ENCODE data around the gene TEX53. TPM values are rescaled to one million over a fixed set of nuclear protein-coding genes. Genes with fewer than 3 reads are reported as not detected.

The TEX53 gene
- total and polyA plus RNA-seq, 4 donors, result not detected

- no peak overlapping the region for H3K27ac ChIP-seq (ENCODE audit: low read depth in 1 of 2, low read length in 1 of 2)
- peaks cover 0 to 36% (median 29%) of the 10 kb centered on the region in 4 donors for H3K36me3 ChIP-seq (ENCODE audit: control insufficient read depth in 4 of 4, insufficient read depth in 4 of 4, low read length in 4 of 4)
- no peaks in the 10 kb centered on the region for H3K4me1 ChIP-seq (ENCODE audit: control insufficient read depth in 5 of 5, insufficient read depth in 5 of 5, low read length in 5 of 5)
- ATAC-seq (ENCODE audit: insufficient read depth, low FRiP score), result no peak
- TF ChIP-seq CTCF (IDR thresholded peaks at IDR 0.05; ENCODE audit: control extremely low read depth, extremely low read depth), result no peak
- WGBS, 2 donors, result 91 to 94% methylated on average over 11 of the region's 11 CpGs
- no peak for DNase-seq
- H3K4me3 ChIP-seq, result no peak overlapping the region
- no peak overlapping the region for H3K9ac ChIP-seq (ENCODE audit: insufficient read depth in 1 of 2, low read length in 2 of 2)
- no peaks in the 10 kb centered on the region for H3K27me3 ChIP-seq (ENCODE audit: control insufficient read depth in 3 of 3, insufficient read depth in 3 of 3, low read length in 2 of 3)
- peaks cover 0 to 2% (median 0%) of the 10 kb centered on the region in 4 donors for H3K9me3 ChIP-seq (ENCODE audit: control insufficient read depth in 4 of 4, insufficient read depth in 3 of 4, low read length in 3 of 4)
These were observed 24.0 kb downstream of the TEX53 start for GRCh38 chr9:114633438-114634089.

GRCh38 chr9:114631166-114631565 is 26.4 kb downstream of the TEX53 start:
- Histone ChIP-seq H3K36me3 (ENCODE audit: control insufficient read depth in 4 of 4, insufficient read depth in 4 of 4, low read length in 4 of 4) (peaks cover 0 to 50% (median 43%) of the 10 kb centered on the region in 4 donors), H3K4me1 (ENCODE audit: control insufficient read depth in 5 of 5, insufficient read depth in 5 of 5, low read length in 5 of 5) (no peaks in the 10 kb centered on the region), H3K4me3 (no peak overlapping the region), H3K27me3 (ENCODE audit: control insufficient read depth in 3 of 3, insufficient read depth in 3 of 3, low read length in 2 of 3) (no peaks in the 10 kb centered on the region), H3K9ac (ENCODE audit: insufficient read depth in 1 of 2, low read length in 2 of 2) (no peak overlapping the region), H3K27ac (ENCODE audit: low read depth in 1 of 2, low read length in 1 of 2) (no peak overlapping the region), H3K9me3 (ENCODE audit: control insufficient read depth in 4 of 4, insufficient read depth in 3 of 4, low read length in 3 of 4) (peaks cover 0 to 3% (median 0%) of the 10 kb centered on the region in 4 donors)
- 0 to 42% methylated on average over 2 of the region's 2 CpGs for WGBS, 2 donors
- TF ChIP-seq CTCF (IDR thresholded peaks at IDR 0.05; ENCODE audit: control extremely low read depth, extremely low read depth), result no peak
- ATAC-seq (ENCODE audit: insufficient read depth, low FRiP score) (no peak), DNase-seq (no peak)

GRCh38 chr9:114629563-114630090 is 28.0 kb downstream of the TEX53 start:
- H3K9me3 ChIP-seq (ENCODE audit: control insufficient read depth in 4 of 4, insufficient read depth in 3 of 4, low read length in 3 of 4), result peaks cover 0 to 3% (median 0%) of the 10 kb centered on the region in 4 donors
- no peak for TF ChIP-seq CTCF (IDR thresholded peaks at IDR 0.05; ENCODE audit: control extremely low read depth, extremely low read depth)
- peaks cover 0 to 48% (median 43%) of the 10 kb centered on the region in 4 donors for H3K36me3 ChIP-seq (ENCODE audit: control insufficient read depth in 4 of 4, insufficient read depth in 4 of 4, low read length in 4 of 4)
- H3K4me1 ChIP-seq (ENCODE audit: control insufficient read depth in 5 of 5, insufficient read depth in 5 of 5, low read length in 5 of 5), result no peaks in the 10 kb centered on the region
- H3K27me3 ChIP-seq (ENCODE audit: control insufficient read depth in 3 of 3, insufficient read depth in 3 of 3, low read length in 2 of 3), result no peaks in the 10 kb centered on the region
- no peak overlapping the region for H3K9ac ChIP-seq (ENCODE audit: insufficient read depth in 1 of 2, low read length in 2 of 2)
- no peak overlapping the region for H3K4me3 ChIP-seq
- WGBS, 2 donors, result 80 to 83% methylated on average over 7 of the region's 7 CpGs
- DNase-seq, result no peak
- no peak for ATAC-seq (ENCODE audit: insufficient read depth, low FRiP score)
- no peak overlapping the region for H3K27ac ChIP-seq (ENCODE audit: low read depth in 1 of 2, low read length in 1 of 2)
